ENCODE measurements around the gene MRPS12. TPM values are rescaled to one million over a fixed set of nuclear protein-coding genes. Genes with fewer than 3 reads are reported as not detected.
A peak's percentile ranks its signal among the peaks of the same experiment; 100 is the strongest.

MRPS12 gene
- total and polyA plus RNA-seq, 9 of the 15 experiments (the other 6 are each of a cell fraction or from before 2014, with no cell fraction given): 8.1 to 174 (median 52.0) TPM

DNA sequence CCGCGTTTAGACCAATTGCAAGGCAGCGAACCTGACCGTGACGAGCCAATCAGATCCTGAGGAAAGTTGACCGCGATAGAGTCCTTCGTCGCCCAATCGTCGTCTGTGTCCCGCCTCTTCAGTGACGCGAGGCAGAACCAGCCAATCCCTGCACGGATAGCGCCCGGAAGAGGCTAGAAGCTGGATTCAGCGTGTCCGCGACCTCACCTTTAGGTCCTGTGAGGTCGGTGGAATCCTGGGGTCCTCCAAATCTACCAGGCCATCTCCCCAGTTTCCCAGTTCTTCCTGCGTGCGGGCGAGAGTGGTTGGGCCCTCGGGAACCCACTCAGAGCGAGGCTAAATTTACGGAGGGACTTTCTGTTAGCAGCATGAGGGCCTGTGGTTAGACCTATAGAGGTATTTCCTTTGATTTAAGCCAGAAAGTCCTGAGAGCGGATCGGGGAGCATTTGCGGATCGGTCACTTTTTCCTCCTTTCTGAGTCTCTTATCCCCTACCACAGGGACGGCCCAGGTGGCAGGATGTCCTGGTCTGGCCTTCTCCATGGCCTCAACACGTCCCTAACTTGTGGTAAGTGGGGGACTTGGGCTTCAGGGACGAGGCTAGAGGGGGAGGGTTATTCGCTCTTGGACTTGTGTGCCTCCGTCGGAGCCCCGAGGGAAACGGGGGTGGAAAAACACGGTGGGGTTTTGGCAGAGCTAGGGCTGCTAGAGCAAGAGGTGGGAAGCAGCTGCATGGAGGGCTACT lies at the start of gene MRPS12 (continued):
- TF ChIP-seq ZNF407 (IDR thresholded peaks at IDR 0.05; ENCODE audit: low read depth) (no peak), KAT7 (CRISPR knock-in tag; IDR thresholded peaks at IDR 0.05; ENCODE audit: borderline replicate concordance) (no peak), FOSL1 (tag; conservative IDR thresholded peaks at IDR 0.05) (no peak), RBM14 (IDR thresholded peaks at IDR 0.05; ENCODE audit: borderline replicate concordance, insufficient read depth, low read depth, low read length) (no peak), MYNN (IDR thresholded peaks at IDR 0.05) (no peak), MYNN (CRISPR knock-in tag; IDR thresholded peaks at IDR 0.05) (no peak), POLR2AphosphoS2 (IDR thresholded peaks at IDR 0.05; ENCODE audit: low read length) (0 out of 2 replicates have a peak, but pooled peaks have one; percentile 46), SETDB1 (IDR thresholded peaks at IDR 0.05; ENCODE audit: low read length) (no peak), PREB (CRISPR knock-in tag; IDR thresholded peaks at IDR 0.05) (no peak), RNF219 (CRISPR knock-in tag; IDR thresholded peaks at IDR 0.05) (no peak), MAFK (IDR thresholded peaks at IDR 0.05; ENCODE audit: low read length) (no peak)
- TF ChIP-seq, protein P1, sequence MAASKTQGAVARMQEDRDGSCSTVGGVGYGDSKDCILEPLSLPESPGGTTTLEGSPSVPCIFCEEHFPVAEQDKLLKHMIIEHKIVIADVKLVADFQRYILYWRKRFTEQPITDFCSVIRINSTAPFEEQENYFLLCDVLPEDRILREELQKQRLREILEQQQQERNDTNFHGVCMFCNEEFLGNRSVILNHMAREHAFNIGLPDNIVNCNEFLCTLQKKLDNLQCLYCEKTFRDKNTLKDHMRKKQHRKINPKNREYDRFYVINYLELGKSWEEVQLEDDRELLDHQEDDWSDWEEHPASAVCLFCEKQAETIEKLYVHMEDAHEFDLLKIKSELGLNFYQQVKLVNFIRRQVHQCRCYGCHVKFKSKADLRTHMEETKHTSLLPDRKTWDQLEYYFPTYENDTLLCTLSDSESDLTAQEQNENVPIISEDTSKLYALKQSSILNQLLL (CRISPR knock-in tag; IDR thresholded peaks at IDR 0.05; ENCODE audit: borderline replicate concordance): no peak
- TF ChIP-seq, protein P2, sequence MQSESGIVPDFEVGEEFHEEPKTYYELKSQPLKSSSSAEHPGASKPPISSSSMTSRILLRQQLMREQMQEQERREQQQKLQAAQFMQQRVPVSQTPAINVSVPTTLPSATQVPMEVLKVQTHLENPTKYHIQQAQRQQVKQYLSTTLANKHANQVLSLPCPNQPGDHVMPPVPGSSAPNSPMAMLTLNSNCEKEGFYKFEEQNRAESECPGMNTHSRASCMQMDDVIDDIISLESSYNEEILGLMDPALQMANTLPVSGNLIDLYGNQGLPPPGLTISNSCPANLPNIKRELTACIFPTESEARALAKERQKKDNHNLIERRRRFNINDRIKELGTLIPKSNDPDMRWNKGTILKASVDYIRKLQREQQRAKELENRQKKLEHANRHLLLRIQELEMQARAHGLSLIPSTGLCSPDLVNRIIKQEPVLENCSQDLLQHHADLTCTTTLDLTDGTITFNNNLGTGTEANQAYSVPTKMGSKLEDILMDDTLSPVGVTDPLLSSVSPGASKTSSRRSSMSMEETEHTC (IDR thresholded peaks at IDR 0.05): no peak
